NCI-H1092 (cell line): ENCODE data around the gene TTC12.

Source experiments
- DNase-seq: peaks from one replicate; lab custom pipeline; 2025; lab: John Stamatoyannopoulos, UW

Gene TTC12

GRCh38 chr11:113314389-113315301 is at the start of gene TTC12:
TTC12 (plus strand) TSS chr11:113314583; CDS start chr11:113316258, 1,675 bp downstream.
- peak; percentile 78 for DNase-seq

GRCh38 chr11:113265362-113265761 is 49.0 kb upstream of the TTC12 start:
- no peak for DNase-seq

DNA sequence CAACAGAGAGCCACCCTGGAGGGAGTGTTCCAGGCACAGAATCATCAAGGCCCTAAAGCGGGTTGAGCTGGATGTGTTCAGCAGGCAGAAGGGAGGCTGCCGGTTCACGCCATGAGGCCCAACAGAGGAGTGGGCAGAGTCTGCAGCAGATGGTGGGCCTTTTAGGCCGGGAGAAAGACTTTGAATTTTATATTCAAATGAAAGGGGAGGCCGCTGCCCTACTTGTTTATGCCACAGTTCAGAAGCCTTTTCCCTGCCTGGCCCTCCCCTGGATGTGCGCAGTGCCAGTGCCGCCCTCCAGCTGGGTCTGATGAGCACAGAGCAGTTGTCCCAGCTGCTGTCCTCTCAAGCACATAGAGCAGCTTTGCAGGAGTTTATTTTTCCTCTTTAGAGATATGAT is 46.9 kb upstream of the TTC12 start:
- no peak for DNase-seq

- DNase-seq = no peak
Observed at GRCh38 chr11:113269096-113269495, 45.3 kb upstream of the TTC12 start.

- DNase-seq = no peak
Observed at GRCh38 chr11:113269636-113270035, 44.7 kb upstream of the TTC12 start.

DNA sequence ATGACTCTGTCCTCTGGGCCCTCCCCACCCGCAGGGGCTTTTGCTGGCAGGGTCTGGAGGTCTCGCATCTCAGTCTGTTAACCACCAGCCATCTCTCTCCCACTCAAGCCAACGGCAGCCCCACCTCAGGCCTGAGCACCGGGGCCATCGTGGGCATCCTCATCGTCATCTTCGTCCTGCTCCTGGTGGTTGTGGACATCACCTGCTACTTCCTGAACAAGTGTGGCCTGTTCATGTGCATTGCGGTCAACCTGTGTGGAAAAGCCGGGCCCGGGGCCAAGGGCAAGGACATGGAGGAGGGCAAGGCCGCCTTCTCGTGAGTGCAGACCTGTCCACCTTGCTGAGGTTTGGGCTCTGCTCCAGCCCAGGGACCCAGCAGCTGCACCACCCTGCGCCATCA is 44.3 kb upstream of the TTC12 start:
- no peak for DNase-seq

GRCh38 chr11:113271551-113272245 is 42.7 kb upstream of the TTC12 start:
- no peak for DNase-seq

DNA sequence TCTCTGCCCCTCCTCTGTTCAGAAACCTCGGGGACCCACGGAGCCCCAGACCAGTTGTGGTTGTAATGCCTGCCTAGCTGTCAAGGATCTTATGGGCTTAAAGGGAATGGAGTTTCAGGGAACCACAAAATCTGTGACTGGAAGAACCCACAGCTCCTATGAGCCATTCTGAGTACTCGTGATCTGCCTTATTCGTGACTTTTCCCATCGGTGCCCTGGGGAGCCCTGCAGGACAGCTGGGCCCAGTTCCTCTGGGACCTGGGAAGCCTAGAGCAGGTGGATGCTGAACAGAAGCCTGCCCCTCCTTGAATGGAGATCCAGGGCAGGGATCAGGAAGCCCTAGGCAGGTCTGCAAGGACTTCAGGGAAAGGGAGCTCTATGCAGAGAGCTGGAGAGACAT is 42.1 kb upstream of the TTC12 start:
- no peak for DNase-seq

- DNase-seq = no peak
Observed at GRCh38 chr11:113272927-113273615, 41.3 kb upstream of the TTC12 start.

- DNase-seq = no peak
Observed at GRCh38 chr11:113273720-113274119, 40.7 kb upstream of the TTC12 start.

DNA sequence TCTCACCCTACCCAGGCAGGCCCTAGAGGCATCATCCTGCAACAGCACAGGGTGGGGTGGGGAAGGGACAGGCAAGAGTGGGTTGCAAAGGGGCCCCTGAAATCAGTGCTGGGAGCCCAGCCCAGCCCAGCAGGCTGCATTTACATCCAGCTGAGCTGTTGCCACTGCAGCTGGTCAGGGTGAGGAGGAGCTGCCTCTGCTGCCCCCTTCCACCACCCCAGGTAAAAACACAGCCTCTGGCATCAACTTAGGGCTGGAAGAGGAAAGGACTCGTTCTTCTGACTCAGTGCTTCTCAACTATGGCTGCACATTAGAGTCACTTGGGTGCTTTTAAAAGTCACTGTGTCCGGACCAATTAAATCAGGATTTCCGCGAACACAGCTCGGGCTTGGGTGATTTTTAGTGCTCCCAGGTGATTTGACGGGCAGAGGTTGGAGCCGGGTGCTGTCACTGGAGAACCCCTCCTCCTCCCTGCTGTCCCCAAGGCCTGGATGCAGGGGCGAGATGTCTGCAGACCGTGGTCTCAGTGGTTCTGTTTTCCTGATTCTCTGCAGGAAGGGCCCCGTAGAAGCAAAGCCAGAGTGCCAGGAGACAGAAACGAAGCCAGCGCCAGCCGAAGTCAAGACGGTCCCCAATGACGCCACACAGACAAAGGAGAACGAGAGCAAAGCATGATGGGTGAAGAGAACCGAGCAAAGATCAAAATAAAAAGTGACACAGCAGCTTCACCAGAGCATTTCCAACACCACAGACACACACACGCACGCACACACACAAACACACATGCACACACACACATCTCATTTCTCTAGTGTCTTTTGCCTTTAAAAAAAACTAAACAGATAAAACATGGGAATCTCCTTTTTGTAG is 39.4 kb upstream of the TTC12 start:
- DNase-seq = no peak

- DNase-seq = no peak
Observed at GRCh38 chr11:113275602-113276001, 38.8 kb upstream of the TTC12 start.

DNA sequence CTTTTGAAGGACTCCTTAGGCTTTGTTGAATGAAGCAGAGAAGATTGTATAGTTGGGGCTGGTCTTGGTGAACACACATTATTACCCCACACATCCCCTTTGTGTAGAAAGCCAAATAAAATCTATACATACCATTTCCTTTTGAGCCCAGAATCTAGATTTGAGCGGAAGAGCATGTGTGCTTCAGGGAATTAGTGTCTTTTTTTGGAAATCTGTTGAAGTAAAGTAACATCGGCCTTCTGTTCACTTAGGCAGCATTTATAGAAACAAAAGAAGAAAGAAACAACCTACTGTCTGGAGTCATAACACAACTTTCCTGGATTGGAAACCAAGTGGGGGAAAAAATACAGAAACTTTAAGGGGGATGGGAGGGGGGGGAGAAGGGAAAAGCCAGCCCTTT is 37.9 kb upstream of the TTC12 start:
- no peak for DNase-seq

DNA sequence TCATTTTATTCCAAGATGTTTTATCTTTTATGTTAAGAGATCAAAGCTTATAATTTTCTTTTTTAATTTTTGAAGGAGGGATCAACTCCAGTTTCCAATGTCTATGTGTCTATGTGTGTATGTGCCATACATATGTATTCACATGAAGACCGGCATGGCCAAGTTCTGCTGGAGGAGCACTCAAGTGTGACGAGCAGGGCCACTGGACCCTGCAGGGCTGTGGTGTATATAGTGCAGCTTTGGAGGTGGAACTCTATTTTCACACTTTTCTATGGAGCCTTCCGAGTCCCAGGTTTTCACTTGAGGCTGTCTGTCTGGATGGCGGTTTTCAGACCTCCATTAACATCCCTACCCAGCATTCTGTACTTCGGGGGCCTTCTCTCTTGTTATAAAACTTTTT is 36.5 kb upstream of the TTC12 start:
- DNase-seq = no peak

DNA sequence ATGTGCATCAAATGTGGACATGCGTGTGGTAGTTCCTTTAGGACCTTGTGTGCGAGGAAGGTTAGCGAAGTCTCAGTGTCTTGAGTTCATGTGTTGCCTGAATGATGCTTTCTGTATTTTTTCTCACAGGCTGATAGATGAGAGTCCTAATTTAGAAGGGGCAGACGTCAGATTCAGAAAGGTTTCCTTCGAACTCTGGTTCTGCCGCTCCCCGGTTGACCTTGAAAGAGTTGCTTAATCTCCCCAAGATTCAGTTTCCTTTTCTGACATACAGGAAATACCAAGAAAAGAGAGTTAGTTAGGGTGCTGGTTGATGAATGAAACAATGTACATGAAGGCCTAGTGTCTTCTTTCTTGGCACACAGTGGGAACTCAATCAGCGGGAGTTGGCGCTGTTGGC is 35.9 kb upstream of the TTC12 start:
- no peak for DNase-seq

- DNase-seq = no peak
Observed at GRCh38 chr11:113278925-113279324, 35.5 kb upstream of the TTC12 start.

DNA sequence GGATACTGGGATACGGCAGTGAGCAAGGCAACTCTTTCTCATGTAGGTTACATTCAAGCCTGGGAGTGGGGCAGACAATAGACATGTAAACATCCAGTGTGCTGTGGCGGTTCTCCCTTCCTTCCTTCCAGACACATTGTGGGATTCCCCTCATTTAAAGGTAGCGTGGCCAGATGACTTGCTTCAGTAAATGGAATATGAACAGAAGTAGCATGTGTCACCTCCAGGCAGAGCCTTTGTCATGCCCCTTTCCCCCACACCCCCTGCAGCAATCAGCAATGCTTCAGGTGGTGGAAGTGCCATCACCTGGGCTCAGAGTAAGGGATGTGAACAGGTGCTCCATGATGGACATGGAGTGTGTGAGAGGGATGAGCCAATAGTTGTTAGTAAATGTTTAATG is 34.8 kb upstream of the TTC12 start:
- no peak for DNase-seq

DNA sequence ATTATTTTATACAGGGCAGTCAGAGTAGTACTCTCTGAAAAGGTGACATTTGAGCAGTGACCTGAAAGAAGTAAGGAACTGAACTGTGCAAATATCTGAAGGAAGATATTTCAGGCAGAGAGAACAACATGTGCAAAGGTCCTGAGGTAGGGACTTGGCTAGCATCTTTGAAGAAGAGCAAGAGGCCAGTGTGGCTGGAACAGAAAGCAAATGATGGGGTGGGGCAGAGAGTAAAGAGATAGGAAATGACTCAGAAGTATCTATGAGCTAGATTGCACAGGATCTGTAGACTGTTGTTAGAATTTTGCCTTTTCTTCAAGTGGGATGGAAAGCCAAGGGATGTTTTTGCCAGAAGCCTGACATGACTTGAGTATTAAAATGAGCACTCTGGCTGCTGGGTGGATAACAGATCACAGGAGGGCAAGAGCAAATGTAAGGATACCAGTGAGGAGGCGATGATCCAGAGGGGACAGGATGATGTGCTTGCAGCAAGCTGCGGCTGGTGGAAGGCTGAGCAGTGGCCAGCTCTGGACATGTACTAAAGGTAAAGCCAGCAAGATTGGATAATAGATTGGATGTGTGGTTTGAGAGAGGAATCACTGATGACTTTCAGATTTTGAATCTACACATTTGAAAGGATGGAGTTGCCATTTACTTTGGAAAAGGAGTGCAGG is 33.2 kb upstream of the TTC12 start:
- DNase-seq = no peak

DNA sequence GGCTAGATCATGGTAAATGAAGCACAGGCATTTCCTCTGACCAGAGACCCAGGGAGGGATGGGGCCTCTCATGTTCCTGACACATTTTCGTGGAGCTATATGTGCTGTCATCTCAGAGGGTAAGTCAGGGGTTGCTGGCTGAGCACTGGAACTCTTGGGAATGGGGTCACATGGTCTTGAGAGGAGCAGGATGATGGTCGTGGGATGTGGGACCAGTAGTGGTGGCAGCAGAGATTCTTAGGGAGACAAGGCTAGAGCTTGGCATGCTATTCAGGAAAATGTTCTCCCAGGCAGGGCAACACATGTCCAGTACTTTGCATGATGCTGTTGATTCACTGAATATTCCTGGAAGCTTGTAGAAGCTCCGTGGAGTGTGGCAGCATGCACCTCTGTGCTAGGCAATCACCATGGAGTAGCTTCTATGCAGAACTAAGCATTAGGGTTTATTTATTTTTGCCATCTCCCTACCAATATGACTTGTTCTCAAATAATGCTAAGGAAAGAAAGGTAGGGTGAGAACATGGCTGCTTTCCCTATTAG is 31.4 kb upstream of the TTC12 start:
- DNase-seq = no peak

GRCh38 chr11:113283881-113284280 is 30.5 kb upstream of the TTC12 start:
- no peak for DNase-seq

GRCh38 chr11:113286009-113286408 is 28.4 kb upstream of the TTC12 start:
- DNase-seq = no peak
